Vagina (tissue), 2 donors: Measurements from ENCODE around the gene HTRA1.

Experiments used
- POLR2A ChIP-seq, 2 donors: fragments of 450-650 bp; IDR thresholded peaks; one replicate each; pipeline ENCODE4 v1.6.1; 2017; ENCODE audit warnings: antibody characterized with exemption in 2 of 2, mild to moderate bottlenecking in 2 of 2, moderate library complexity in 2 of 2
- POLR2AphosphoS5 ChIP-seq, 2 donors: sonication (generic); formaldehyde crosslinking; IDR thresholded peaks; one replicate each; pipeline ENCODE4 v1.9.0; 2017; ENCODE audit warnings: antibody characterized with exemption in 2 of 2, mild to moderate bottlenecking in 2 of 2, low read depth in 1 of 2; ENCODE audit not compliant: insufficient read depth in 1 of 2
- TF ChIP-seq, protein P1 (sequence below), 3 experiments: fragments of 450-650 bp in 2 of 3; fragments of 200-600 bp in 1 of 3; sonication (generic) in 1 of 3; IDR thresholded peaks; one replicate each; pipeline ENCODE4 v1.5.1; 2017 to 2019; ENCODE audit warnings: antibody characterized with exemption in 3 of 3, mild to moderate bottlenecking in 2 of 3, moderate library complexity in 2 of 3

DNA sequence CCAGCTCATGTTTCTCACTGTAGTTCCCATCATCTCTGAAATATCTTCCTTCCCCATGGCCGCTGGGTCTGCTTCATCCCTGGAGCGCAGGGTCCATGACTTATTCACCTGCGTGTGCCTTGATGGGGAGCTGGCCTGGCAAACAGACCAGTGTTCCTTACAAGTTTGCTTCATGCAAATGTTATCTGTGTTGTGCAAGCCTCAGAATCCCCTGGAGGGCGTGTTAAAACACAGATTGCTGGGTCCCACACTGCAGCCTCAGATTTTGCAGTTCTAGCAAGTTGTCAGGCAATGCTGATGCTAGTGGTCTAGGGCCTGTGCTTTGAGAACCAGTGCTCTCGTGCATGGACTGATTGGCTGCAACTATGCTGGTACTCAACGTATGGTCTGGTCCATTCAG, 92.0 kb downstream of the HTRA1 start:
- TF ChIP-seq, protein P1, sequence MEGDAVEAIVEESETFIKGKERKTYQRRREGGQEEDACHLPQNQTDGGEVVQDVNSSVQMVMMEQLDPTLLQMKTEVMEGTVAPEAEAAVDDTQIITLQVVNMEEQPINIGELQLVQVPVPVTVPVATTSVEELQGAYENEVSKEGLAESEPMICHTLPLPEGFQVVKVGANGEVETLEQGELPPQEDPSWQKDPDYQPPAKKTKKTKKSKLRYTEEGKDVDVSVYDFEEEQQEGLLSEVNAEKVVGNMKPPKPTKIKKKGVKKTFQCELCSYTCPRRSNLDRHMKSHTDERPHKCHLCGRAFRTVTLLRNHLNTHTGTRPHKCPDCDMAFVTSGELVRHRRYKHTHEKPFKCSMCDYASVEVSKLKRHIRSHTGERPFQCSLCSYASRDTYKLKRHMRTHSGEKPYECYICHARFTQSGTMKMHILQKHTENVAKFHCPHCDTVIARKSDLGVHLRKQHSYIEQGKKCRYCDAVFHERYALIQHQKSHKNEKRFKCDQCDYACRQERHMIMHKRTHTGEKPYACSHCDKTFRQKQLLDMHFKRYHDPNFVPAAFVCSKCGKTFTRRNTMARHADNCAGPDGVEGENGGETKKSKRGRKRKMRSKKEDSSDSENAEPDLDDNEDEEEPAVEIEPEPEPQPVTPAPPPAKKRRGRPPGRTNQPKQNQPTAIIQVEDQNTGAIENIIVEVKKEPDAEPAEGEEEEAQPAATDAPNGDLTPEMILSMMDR (IDR thresholded peaks at IDR 0.05): no peak
- TF ChIP-seq POLR2A (IDR thresholded peaks at IDR 0.05): no peak
- no peak for TF ChIP-seq POLR2AphosphoS5 (IDR thresholded peaks at IDR 0.05; ENCODE audit: insufficient read depth in 1 of 2, low read depth in 1 of 2)
